ENCODE measurements around the gene CEP128.

Gene CEP128

DNA sequence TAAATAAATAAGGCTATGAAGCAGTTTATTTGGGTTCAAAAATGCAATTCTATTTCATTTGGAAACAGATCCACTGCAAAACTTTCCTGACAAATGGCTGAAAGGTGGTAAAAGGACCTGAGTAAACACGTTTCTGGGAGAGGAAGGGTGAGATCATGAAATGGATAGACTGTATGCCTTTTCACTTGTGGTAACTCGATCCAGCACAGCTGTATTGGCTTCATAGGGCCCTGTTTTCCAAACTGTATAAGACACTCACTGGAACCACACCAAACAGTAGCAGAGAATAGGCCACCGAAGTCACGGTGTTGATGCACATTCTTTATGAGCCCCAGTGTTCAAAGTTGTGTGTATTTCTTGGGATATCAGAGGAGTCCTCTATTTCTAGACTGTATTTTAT, 405.1 kb downstream of the CEP128 start:
- H3K27ac ChIP-seq, result no peak overlapping the region
- TF ChIP-seq, protein P1, sequence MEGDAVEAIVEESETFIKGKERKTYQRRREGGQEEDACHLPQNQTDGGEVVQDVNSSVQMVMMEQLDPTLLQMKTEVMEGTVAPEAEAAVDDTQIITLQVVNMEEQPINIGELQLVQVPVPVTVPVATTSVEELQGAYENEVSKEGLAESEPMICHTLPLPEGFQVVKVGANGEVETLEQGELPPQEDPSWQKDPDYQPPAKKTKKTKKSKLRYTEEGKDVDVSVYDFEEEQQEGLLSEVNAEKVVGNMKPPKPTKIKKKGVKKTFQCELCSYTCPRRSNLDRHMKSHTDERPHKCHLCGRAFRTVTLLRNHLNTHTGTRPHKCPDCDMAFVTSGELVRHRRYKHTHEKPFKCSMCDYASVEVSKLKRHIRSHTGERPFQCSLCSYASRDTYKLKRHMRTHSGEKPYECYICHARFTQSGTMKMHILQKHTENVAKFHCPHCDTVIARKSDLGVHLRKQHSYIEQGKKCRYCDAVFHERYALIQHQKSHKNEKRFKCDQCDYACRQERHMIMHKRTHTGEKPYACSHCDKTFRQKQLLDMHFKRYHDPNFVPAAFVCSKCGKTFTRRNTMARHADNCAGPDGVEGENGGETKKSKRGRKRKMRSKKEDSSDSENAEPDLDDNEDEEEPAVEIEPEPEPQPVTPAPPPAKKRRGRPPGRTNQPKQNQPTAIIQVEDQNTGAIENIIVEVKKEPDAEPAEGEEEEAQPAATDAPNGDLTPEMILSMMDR (conservative IDR thresholded peaks at IDR 0.05), result no peak

DNA sequence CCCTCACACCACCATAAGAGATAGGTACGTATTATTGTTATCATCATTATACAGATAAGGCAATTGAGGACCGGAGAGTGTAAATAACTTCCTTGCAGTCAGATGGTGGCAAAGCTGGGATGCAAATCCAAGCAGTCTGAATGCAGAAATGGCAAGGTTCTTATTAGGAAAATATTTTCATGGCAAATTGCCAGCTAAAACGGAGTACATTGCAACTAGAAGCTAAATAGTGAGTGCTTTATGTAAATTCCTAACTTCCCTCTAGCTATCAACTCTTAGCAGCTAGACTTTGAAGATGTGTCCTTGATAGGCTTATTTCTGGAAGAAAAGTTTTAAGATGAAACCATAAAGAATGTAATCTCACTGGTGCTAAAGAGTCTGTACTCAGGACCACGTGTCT, 406.4 kb downstream of the CEP128 start:
- no peak overlapping the region for H3K27ac ChIP-seq
- TF ChIP-seq, protein P1 (conservative IDR thresholded peaks at IDR 0.05), result no peak

DNA sequence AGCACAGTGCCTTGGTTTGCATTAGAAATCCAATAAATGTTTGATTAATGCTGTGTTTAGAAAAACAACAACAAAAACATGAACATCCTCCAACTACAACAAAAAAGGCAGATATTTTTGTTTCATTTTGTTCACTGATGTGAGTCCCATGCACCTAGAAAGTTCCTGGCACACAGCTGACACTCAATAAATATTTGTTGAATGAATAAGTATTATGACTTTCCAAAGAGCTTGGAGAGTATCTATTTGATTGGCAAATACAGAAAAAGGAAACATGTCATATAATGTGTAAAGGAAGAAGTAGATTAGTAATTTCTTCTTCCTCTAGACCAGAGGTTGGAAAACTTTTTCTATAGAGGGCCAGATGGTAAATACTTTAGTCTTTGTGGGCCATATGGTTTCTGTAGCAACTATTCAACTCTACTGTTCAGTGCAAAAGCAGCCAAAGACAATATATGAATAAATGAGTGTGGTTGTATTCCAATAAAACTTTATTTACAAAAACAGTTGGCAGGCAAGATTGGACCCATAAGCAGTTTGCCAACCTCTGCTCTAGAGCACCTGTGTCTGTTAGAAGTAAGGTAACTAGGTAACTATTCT, 417.9 kb downstream of the CEP128 start:
- TF ChIP-seq, protein P1 (conservative IDR thresholded peaks at IDR 0.05), result no peak

DNA sequence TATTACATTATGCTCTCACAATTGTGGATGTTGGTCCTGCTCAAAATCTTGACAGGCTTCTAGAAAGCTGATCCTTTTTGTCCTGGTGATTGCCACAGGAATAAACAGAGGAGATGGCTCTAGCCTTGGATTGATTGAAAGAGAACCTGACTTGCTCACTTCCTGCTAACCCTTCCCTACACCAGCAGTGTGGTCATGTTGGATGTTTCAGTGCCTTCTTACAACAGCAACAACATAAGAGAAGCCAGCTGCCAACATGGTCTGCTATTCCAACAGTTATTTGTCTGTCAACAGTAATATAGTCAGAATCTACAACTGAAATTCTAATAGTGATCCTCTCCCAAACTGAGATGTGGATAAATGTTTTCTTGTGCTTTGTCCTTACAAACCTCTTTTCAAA, 418.6 kb downstream of the CEP128 start:
- no peak overlapping the region for H3K27ac ChIP-seq
- TF ChIP-seq, protein P1 (conservative IDR thresholded peaks at IDR 0.05), result no peak

More for the DNA sequence above, 417.9 kb downstream of the CEP128 start:
- no peak overlapping the region for H3K27ac ChIP-seq

DNA sequence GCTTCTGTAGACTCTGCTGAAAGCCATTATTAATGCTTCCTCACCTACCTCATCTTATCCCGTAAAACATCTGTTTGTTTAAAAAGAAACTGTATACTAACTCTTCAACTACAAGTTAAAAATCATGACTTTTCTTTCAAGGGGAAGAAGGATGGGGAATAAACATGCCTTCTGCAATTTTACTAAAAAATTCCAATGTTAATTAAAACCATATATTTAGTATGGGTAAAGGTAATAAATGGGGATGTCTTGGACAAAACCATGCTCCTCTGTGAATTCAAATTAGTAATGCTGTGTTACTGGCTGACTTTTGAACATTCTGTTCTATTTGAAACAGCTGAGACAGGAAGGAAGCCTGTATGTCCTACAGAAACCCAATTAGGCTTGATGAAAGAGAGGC, 419.1 kb downstream of the CEP128 start:
- TF ChIP-seq, protein P1 (conservative IDR thresholded peaks at IDR 0.05), result no peak
- no peak overlapping the region for H3K27ac ChIP-seq

GRCh38 chr14:80521456-80521855, 420.1 kb downstream of the CEP128 start:
- TF ChIP-seq, protein P1 (conservative IDR thresholded peaks at IDR 0.05), result no peak

DNA sequence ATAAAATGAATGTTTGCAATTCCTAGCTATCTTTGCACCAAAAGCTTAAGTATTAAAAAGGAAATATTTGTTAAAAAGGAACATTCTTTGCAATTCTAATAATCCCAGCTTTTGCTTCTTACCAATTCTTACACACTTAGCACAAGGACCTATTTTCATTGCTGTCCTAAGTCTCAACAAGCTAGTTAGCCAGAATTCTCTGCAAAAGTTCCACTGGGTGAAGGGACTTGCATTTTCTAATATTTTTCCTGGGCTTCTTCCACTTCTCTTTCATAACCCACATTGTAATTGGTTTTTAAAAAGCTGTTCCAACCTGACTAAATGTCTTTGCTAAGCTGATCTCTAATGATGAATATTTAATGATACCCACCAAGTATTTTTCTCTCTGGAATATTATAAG, 422.5 kb downstream of the CEP128 start:
- H3K27ac ChIP-seq, result no peak overlapping the region
- TF ChIP-seq, protein P1 (conservative IDR thresholded peaks at IDR 0.05), result no peak

More at GRCh38 chr14:80521456-80521855, 420.1 kb downstream of the CEP128 start:
- H3K27ac ChIP-seq, result no peak overlapping the region
